Muscle layer of colon (tissue), 2 donors: ENCODE results near the gene CST3.

Source experiments
- H3K27ac ChIP-seq: one replicate; pipeline ENCODE4 v1.7.0; 2013; ENCODE audit warnings: low read depth, mild to moderate bottlenecking, low read length, moderate library complexity
- H3K27me3 ChIP-seq, 2 donors: one replicate each; pipeline ENCODE4 v1.7.0; 2013; ENCODE audit warnings: low read length in 2 of 2, mild to moderate bottlenecking in 2 of 2; ENCODE audit not compliant: insufficient read depth in 2 of 2, control insufficient read depth in 1 of 2
- H3K36me3 ChIP-seq: one replicate; pipeline ENCODE4 v1.7.0; 2013; ENCODE audit warnings: mild to moderate bottlenecking, low read length; ENCODE audit not compliant: insufficient read depth
- H3K4me1 ChIP-seq: one replicate; pipeline ENCODE4 v1.7.0; 2013; ENCODE audit warnings: mild to moderate bottlenecking, low read length; ENCODE audit not compliant: insufficient read depth
- H3K4me3 ChIP-seq, 2 donors: one replicate each; pipeline ENCODE4 v1.7.0; 2013; ENCODE audit warnings: low read length in 2 of 2, low read depth in 1 of 2, mild to moderate bottlenecking in 1 of 2, moderate library complexity in 1 of 2
- H3K9ac ChIP-seq: one replicate; pipeline ENCODE4 v1.7.0; 2013; ENCODE audit warnings: low read length
- H3K9me3 ChIP-seq: one replicate; pipeline ENCODE4 v1.7.0; 2013; ENCODE audit warnings: mild to moderate bottlenecking, low read length
- donor health status: abdominal sarcoma.
- donor health status: Adenocarcinoma of cecum.

Gene CST3

DNA sequence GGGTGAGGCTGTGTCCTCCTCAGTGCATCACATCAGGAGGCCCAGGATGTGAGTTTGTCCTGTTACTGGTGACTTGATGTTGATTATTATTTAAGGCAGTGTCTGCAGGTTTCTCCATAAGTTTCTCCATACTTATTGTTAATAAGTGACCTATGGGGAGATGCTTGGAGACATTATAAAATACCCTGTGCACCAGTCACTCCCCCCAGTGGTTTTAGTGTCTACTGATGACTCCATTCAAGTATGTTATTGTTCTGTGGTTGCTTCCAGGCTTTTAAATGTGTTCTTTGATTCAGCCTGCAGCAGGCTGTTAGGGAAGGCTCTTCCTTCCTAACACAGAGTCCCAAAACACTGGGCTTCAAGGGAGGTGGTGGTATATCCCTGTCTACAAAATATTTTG is 14.6 kb upstream of the CST3 start:
- Histone ChIP-seq H3K36me3 (no peaks in the 10 kb centered on the region), H3K27ac (no peak overlapping the region), H3K4me3 (no peak overlapping the region)

DNA sequence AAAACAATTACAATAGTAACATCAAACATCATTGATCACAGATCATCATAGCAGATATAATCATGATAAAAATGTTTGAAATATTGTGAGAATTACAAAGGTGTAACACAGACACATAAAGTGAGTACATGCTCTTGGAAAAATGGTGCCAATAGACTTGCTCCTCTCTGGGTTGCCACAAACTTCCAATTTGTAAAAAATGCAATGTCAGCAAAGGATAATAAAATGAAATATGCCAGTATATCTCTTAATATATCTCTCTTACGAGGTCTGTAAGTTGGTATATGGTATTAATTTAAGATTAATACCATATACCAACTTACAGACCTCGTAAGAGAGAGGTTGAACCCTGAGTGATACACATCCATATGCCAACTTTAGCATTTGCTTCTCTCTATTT is 13.4 kb upstream of the CST3 start:
- Histone ChIP-seq H3K4me1 (peaks cover 21% of the 10 kb centered on the region), H3K27me3 (no peaks in the 10 kb centered on the region), H3K9ac (no peak overlapping the region), H3K9me3 (no peaks in the 10 kb centered on the region), H3K27ac (no peak overlapping the region), H3K36me3 (no peaks in the 10 kb centered on the region), H3K4me3 (no peak overlapping the region)

More for the DNA sequence above, 14.6 kb upstream of the CST3 start:
- H3K9me3 ChIP-seq, result no peaks in the 10 kb centered on the region
- no peaks in the 10 kb centered on the region for H3K27me3 ChIP-seq
- H3K4me1 ChIP-seq, result peaks cover 21% of the 10 kb centered on the region
- H3K9ac ChIP-seq, result no peak overlapping the region

DNA sequence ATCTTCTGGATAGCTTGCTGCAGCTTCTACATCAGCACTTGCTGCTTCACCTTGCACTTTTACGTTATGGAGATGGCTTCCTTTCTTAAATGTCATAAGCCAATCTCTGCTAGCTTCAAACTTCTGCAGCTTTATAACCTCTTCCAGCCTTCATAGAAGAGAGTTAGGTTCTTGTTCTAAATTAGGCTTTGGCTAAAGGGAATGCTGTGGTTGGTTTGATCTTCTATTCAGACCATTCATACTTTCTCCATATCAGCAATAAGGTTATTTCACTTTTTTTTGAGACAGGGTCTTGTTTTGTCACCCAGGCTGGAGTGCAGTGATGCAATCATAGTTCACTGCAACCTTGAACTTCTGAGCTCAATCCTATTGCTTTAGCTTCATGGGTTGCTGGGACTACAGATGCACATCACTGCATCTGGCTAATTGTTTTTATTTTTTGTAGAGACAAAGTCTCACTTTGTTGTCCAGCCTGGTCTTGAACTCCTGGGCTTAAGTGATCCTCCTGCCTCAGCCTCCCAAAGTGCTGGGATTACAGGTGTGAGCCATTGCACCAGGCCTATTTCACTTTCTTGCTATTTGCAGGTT is 12.2 kb upstream of the CST3 start:
- Histone ChIP-seq H3K36me3 (no peaks in the 10 kb centered on the region), H3K4me3 (no peak overlapping the region), H3K9me3 (no peaks in the 10 kb centered on the region), H3K27me3 (no peaks in the 10 kb centered on the region), H3K27ac (no peak overlapping the region), H3K4me1 (peaks cover 20% of the 10 kb centered on the region), H3K9ac (no peak overlapping the region)

DNA sequence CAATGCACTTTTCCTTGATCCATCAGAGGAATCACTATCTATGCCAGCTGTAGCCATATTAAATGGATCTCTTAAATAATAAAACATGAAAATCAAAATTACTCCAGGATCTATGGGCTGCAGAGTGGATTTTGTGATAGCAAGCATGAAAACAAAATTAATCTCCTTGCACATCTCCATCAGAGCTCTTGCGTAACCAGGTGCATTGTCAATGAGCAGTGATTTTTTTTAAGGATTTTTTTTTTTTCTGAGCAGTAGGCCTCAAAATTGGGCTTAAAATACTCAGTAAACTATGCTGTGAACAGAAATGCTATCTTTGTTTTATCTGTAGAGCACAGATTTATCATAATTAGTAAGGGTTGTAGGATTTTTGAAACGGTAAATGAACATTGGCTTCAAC is 11.5 kb upstream of the CST3 start:
- H3K27me3 ChIP-seq, result no peaks in the 10 kb centered on the region
- H3K9ac ChIP-seq, result no peak overlapping the region
- no peaks in the 10 kb centered on the region for H3K9me3 ChIP-seq
- H3K27ac ChIP-seq, result no peak overlapping the region
- H3K4me3 ChIP-seq, result no peak overlapping the region
- H3K36me3 ChIP-seq, result no peaks in the 10 kb centered on the region
- H3K4me1 ChIP-seq, result peaks cover 14% of the 10 kb centered on the region

DNA sequence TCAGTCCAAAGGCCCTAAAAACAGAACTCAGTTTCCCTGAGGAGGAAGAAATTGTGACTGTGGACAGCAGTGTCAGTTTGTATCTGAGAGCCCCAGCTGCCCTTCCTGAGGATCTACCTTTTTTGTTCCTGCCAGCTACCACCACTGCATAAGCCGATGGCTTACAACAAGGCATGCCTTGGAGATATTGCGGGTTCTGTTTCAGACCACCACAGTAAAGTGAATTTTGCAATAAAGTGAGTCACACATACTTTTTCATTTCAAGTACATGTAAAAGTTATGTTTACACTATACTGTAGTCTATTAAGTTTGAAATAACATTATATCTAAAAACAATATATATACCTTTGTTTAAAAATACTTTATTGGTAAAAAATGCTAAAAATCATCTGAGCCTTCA is 9.6 kb upstream of the CST3 start:
- Histone ChIP-seq H3K9ac (no peak overlapping the region), H3K4me1 (peaks cover 5% of the 10 kb centered on the region), H3K9me3 (no peaks in the 10 kb centered on the region), H3K27ac (no peak overlapping the region), H3K4me3 (no peak overlapping the region), H3K27me3 (no peaks in the 10 kb centered on the region), H3K36me3 (no peaks in the 10 kb centered on the region)

DNA sequence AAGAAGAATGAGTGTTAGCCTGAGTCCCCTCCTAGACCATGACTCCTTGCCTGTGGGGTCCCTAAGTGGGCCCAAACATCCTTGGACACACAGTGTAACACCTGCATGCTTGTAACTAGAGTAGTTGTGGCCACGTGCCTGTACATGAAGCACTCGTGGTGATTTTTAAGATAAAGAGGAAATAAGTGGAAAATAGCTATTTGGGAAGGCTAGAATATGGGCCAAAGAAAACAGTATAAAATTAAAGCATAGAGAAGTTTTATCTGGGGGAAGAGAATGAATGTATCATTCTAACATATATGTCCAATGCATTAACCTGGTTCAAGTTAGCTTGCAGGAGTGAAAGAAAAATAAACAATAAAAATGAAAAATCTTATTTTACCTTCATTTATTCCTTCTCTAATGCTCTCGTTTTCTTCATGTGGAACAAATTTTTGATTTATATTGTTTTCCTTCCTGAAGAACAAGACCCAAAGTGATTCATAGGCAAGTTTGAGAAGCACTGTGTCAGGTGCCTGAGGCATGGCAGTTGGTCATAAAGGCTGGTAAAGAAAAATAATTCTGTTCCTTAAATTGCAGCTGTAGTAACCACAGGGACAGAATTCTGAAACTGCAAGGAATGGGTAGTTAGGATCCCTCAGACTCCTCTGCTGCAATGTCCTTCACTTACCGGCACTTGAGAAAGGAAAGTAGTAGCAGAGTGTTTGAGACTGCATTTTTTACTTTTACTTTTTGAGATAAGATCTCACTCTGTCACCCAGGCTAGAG is 8.5 kb upstream of the CST3 start:
- Histone ChIP-seq H3K9ac (no peak overlapping the region), H3K4me1 (peaks cover 11% of the 10 kb centered on the region), H3K36me3 (no peaks in the 10 kb centered on the region), H3K27me3 (no peaks in the 10 kb centered on the region), H3K4me3 (no peak overlapping the region), H3K9me3 (no peaks in the 10 kb centered on the region), H3K27ac (no peak overlapping the region)

DNA sequence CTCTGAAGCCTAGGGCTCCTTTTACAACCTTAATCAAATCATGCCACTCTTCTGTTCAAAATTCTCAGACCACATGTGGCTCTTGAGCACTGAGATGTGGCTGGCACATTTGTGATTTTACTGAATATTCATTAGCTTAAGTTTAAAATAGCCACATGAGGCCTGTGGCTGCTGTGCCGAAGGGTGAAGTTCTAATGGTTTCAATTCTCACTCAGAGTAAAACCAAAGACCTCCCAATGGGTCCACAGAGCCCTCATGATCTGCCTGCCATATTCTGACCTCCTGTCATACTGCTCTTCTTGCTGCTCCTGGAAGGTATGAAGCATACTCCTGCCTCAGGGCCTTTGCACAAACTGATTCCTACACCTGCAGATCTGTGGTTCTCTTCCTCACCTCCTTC is 7.8 kb upstream of the CST3 start:
- no peak overlapping the region for H3K9ac ChIP-seq
- no peaks in the 10 kb centered on the region for H3K36me3 ChIP-seq
- H3K4me3 ChIP-seq, result no peak overlapping the region
- no peaks in the 10 kb centered on the region for H3K27me3 ChIP-seq
- H3K4me1 ChIP-seq, result peaks cover 11% of the 10 kb centered on the region
- H3K27ac ChIP-seq, result no peak overlapping the region
- no peaks in the 10 kb centered on the region for H3K9me3 ChIP-seq

DNA sequence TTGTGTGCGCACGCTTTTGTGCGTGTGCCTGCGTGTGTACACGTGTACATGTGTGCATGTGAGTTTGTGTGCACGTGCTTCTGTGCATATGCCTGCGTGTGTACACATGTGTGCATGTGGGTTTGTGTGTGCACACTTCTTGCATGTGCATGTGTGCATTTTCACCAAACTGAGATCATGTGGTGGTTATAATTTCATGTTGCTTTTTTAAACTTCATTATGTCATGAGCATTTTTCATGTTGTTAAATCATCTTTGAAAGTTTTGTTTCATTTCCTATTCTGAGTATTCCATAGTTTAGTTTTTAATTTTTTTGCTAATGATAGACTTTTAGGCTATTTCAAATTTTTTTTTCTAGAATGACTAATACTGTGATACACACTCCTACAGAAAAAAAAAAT is 6.4 kb upstream of the CST3 start:
- H3K9me3 ChIP-seq, result no peaks in the 10 kb centered on the region
- no peaks in the 10 kb centered on the region for H3K27me3 ChIP-seq
- H3K36me3 ChIP-seq, result no peaks in the 10 kb centered on the region
- no peak overlapping the region for H3K27ac ChIP-seq
- no peak overlapping the region for H3K4me3 ChIP-seq
- H3K9ac ChIP-seq, result no peak overlapping the region
- H3K4me1 ChIP-seq, result peaks cover 11% of the 10 kb centered on the region

DNA sequence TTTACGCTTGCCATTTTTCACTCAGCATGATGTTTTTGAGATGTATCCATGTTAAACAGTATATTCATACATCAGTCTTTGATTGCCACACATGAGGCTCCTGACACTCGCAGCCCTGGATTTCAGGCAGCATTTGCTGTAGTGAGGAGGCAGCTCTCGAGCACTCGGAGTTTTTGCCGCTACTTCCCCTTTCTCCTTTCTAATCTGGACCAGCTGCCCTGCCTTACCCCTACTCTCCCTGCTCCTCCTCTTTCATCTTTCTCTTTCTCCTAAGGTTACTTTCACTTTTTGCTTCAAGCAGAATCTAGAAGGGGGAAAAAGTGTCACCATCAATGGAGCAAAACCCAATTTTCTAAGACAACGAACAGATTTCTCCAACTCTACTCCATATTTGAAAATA is 5.9 kb upstream of the CST3 start:
- no peaks in the 10 kb centered on the region for H3K36me3 ChIP-seq
- no peaks in the 10 kb centered on the region for H3K9me3 ChIP-seq
- H3K4me1 ChIP-seq, result peaks cover 11% of the 10 kb centered on the region
- no peak overlapping the region for H3K9ac ChIP-seq
- H3K27me3 ChIP-seq, result no peaks in the 10 kb centered on the region
- H3K27ac ChIP-seq, result no peak overlapping the region
- no peak overlapping the region for H3K4me3 ChIP-seq

DNA sequence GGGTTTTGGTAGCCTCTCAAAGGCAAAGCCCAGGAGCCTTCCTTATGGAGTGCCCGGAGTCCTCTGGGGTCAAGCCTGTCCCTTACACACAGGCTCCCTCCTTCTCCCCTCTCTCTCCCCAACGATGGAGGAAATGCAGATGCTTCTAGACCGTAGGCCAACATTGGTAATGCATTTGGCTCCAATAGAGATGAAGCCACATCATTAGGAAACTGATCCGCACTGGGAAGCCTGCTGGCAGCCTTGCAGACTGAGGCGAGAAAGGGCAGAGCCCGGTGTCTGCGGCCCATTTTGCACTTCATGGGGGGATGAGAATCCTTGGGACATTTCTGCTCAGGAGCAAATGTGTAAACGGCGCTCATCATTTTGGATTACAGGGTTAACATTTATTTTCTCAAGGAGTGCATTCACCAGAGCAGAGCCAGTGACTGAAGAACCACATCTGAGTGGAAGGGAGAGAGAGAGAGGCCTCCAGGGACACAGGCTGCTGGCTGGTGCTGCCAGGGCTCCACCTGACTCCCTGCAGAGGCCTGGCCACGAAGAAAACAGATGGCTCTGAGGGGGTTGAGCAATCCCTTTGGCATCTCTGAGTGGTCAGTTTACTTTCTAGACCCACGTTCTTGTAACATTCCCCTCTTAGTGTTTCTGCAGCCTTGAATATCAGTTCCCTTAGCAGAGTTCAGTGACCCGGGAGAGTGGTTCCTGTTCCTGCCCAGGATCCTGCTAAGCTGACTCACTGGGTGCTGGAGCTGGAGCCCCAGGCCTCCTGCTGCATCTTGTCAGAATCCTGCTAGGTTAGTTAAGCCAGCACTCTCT is 4.4 kb upstream of the CST3 start:
- peaks cover 11% of the 10 kb centered on the region for H3K4me1 ChIP-seq
- no peaks in the 10 kb centered on the region for H3K27me3 ChIP-seq
- H3K27ac ChIP-seq, result peak overlapping the region; percentile 42

DNA sequence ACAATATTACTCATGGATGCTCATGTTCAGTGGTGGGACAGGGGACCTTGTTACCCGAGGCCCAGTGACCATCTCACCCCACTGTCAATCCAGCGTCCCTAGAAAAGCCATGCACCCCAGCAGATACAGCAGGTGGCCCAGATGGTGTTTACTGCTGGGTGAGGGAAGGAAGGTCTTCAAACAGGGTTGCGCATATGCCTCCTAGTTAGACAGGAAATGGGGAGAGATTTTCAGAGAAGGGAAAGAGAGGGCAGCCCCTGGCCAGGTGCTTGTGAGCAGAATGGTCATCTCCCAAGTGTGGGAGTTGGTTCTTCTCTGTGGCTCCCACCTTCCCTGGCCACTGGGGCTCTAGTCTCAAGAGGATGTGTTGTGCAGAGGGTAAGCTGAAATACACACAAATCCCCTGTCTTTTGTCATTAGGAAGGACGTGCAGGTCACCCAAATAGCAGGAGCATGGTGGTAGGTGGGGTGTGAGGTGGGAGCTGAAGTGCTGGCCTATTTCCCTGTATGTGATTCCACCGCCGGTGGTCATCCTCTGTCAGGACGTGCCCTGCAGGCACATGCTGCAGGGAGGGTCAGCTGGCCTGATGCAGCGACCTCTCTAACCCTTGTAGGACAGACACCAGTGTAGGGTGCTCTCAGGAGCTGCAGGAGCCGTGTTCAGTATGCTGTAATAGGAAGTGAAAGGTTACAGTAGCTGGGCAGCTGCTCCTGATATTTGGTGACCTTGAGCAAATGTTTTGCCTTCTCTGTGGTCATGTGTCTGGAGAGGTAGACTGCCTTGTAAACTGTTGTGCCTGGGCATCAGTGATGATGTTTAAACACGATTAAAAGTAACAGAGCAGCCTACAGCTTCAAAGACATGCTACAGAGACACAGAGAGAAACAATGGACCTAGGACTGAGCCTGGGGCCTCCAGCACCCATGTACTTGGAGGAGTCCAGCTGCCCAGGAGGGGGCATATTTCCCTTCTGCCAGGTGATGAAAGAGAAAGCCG is 3.2 kb upstream of the CST3 start:
- Histone ChIP-seq H3K4me1 (peaks cover 19% of the 10 kb centered on the region), H3K9me3 (no peaks in the 10 kb centered on the region), H3K9ac (no peak overlapping the region), H3K27me3 (no peaks in the 10 kb centered on the region), H3K4me3 (no peak overlapping the region), H3K27ac (no peak overlapping the region), H3K36me3 (no peaks in the 10 kb centered on the region)

More for the DNA sequence above, 4.4 kb upstream of the CST3 start:
- Histone ChIP-seq H3K9me3 (no peaks in the 10 kb centered on the region), H3K9ac (no peak overlapping the region), H3K36me3 (no peaks in the 10 kb centered on the region), H3K4me3 (no peak overlapping the region)
